ENCODE measurements around the gene GNG13.

The GNG13 gene

GRCh38 chr16:842061-842476 is 41.5 kb upstream of the GNG13 start:
- ChIA-PET CTCF (interaction anchor here (0.6 kb wide), 1 partner anchor 567 kb away, joined by 3 read pairs; no protein-coding TSS in a partner anchor), POLR2A (no interaction called here)
- no peak overlapping the region for H3K4me3 ChIP-seq (ENCODE audit: low read depth, low read length)
- H3K27ac ChIP-seq (ENCODE audit: extremely low read depth, low read depth, low read length), result no peak overlapping the region
- TF ChIP-seq ZBTB49 (tag by site-specific recombination; IDR thresholded peaks at IDR 0.05; ENCODE audit: low read depth) (no peak), CTCF (tag by site-specific recombination; IDR thresholded peaks at IDR 0.05) (no peak), KLF1 (tag by site-specific recombination; IDR thresholded peaks at IDR 0.05) (no peak), TRIM28 (IDR thresholded peaks at IDR 0.05; ENCODE audit: borderline replicate concordance, low read length) (no peak), IKZF3 (tag by site-specific recombination; IDR thresholded peaks at IDR 0.05) (no peak), YY1 (tag by site-specific recombination; IDR thresholded peaks at IDR 0.05) (no peak), PATZ1 (tag by site-specific recombination; IDR thresholded peaks at IDR 0.05) (no peak), ZNF501 (tag by site-specific recombination; IDR thresholded peaks at IDR 0.05) (no peak), ZNF664 (tag by site-specific recombination; IDR thresholded peaks at IDR 0.05) (no peak), ZFP69B (tag by site-specific recombination; IDR thresholded peaks at IDR 0.05) (no peak), OVOL3 (tag by site-specific recombination; IDR thresholded peaks at IDR 0.05) (no peak), TSHZ1 (tag by site-specific recombination; IDR thresholded peaks at IDR 0.05; ENCODE audit: borderline replicate concordance) (no peak), ZNF670 (tag by site-specific recombination; IDR thresholded peaks at IDR 0.05; ENCODE audit: low read depth) (no peak), GLI2 (tag by site-specific recombination; IDR thresholded peaks at IDR 0.05; ENCODE audit: borderline replicate concordance, low read depth) (no peak), ZBTB21 (tag by site-specific recombination; IDR thresholded peaks at IDR 0.05) (no peak), ZNF341 (tag by site-specific recombination; IDR thresholded peaks at IDR 0.05; ENCODE audit: low read depth) (no peak), WT1 (tag by site-specific recombination; IDR thresholded peaks at IDR 0.05) (no peak), SALL2 (tag by site-specific recombination; IDR thresholded peaks at IDR 0.05; ENCODE audit: borderline replicate concordance) (no peak), ZBTB44 (tag by site-specific recombination; IDR thresholded peaks at IDR 0.05) (no peak), ZFP37 (tag by site-specific recombination; IDR thresholded peaks at IDR 0.05) (no peak)
- H3K4me1 ChIP-seq (ENCODE audit: control insufficient read depth, insufficient read depth, low read length), result no peaks in the 10 kb centered on the region
- H3K36me3 ChIP-seq (ENCODE audit: control insufficient read depth in 2 of 2, insufficient read depth in 1 of 2, low read length in 2 of 2), result no peaks in the 10 kb centered on the region
- no peaks in the 10 kb centered on the region for H3K9me3 ChIP-seq (ENCODE audit: control insufficient read depth, insufficient read depth, low read depth, low read length)

Measured in HEK293 (cell line).